HepG2 (cell line): ENCODE measurements around the gene CNGA2. TPM values are rescaled to one million over a fixed set of nuclear protein-coding genes. Genes with fewer than 3 reads are reported as not detected.

Experiments used
- ATAC-seq: fragments of 200-7000 bp; cut with Tn5 transposase; 3 replicates; pipeline ENCODE4 v1.9.1; 2020; ENCODE audit warnings: mild to moderate bottlenecking, moderate library complexity
- BruUV-seq: library from RNA; stranded (reverse); fragments of 400-500 nt; replicated peaks from 2 replicates; lab custom pipeline; 2021; lab: Mats Ljungman, UMichigan
- CTCF ChIA-PET: fragments of 300-600 bp; formaldehyde crosslinking; extraction: SDS; loops from one replicate; lab custom pipeline; 2021; ENCODE audit warnings: low total read pairs, inconsistent platforms, low intra/inter-chr PET ratio; lab: Yijun Ruan, JAX
- POLR2A ChIA-PET: fragments of 350-600 bp; sonication (Branson Sonifier 250); formaldehyde crosslinking; loops from one replicate; lab custom pipeline; 2020; ENCODE audit warnings: antibody characterized with exemption, inconsistent platforms; lab: Yijun Ruan, JAX
- DNase-seq: peaks from one replicate; pipeline ENCODE4 v3.0.0-alpha.2; 2015; ENCODE audit warnings: low spot score
- FAIRE-seq: peaks from 3 replicates; lab custom pipeline; 2011; peaks lifted over from hg19 to GRCh38; lab: Jason Lieb, UNC
- H2AFZ ChIP-seq: one replicate; pipeline ENCODE4 v1.6.1; 2011; ENCODE audit warnings: low read length, inconsistent platforms
- H3K27ac ChIP-seq: fragments of 300-600 bp; 3 replicates; pipeline ENCODE4 v1.8.0; 2011; ENCODE audit warnings: mixed run types, mild to moderate bottlenecking, mixed read lengths, low read length, inconsistent platforms; ENCODE audit not compliant: insufficient read depth; ENCODE audit errors: extremely low read length
- H3K27me3 ChIP-seq, 2 experiments: fragments of 200-600 bp in 1 of 2; 2 replicates in 1 of 2; 3 replicates in 1 of 2; pipeline versions ENCODE4 v1.6.0 to v1.8.0; 2011; ENCODE audit warnings: low read length in 2 of 2, mild to moderate bottlenecking in 2 of 2, moderate library complexity in 2 of 2, inconsistent platforms in 1 of 2; ENCODE audit not compliant: insufficient read depth in 2 of 2, control insufficient read depth in 1 of 2
- H3K36me3 ChIP-seq, 2 experiments: fragments of 200-600 bp in 1 of 2; replicated peaks in 1 of 2; 2 replicates in 1 of 2; 3 replicates in 1 of 2; pipeline versions ENCODE4 v1.5.1 to v1.8.0; 2011; ENCODE audit warnings: low read length in 2 of 2, inconsistent platforms in 1 of 2; ENCODE audit not compliant: insufficient read depth in 2 of 2, control insufficient read depth in 1 of 2
- H3K4me1 ChIP-seq: 2 replicates; pipeline ENCODE4 v1.5.1; 2012; ENCODE audit warnings: low read length, inconsistent platforms; ENCODE audit not compliant: insufficient read depth
- H3K4me2 ChIP-seq: 2 replicates; pipeline ENCODE4 v1.6.0; 2011; ENCODE audit warnings: low read depth, low read length, inconsistent platforms
- H3K4me3 ChIP-seq, 3 experiments: fragments of 200-600 bp in 1 of 3; sonication (generic), shearing (Covaris generic) in 1 of 3; replicated peaks in 1 of 3; 2 replicates each; pipeline ENCODE4 v1.5.1; 2011 to 2016; ENCODE audit warnings: low read length in 3 of 3, inconsistent platforms in 2 of 3, low read depth in 2 of 3, mild to moderate bottlenecking in 2 of 3, control low read depth in 1 of 3, mixed read lengths in 1 of 3; ENCODE audit not compliant: insufficient read depth in 1 of 3
- H3K79me2 ChIP-seq: one replicate; pipeline ENCODE4 v1.6.1; 2011; ENCODE audit warnings: low read length, inconsistent platforms; ENCODE audit not compliant: insufficient read depth
- H3K9ac ChIP-seq: 2 replicates; pipeline ENCODE4 v1.6.0; 2011; ENCODE audit warnings: mild to moderate bottlenecking, low read depth, low read length, inconsistent platforms; ENCODE audit not compliant: insufficient read depth
- H3K9me3 ChIP-seq: 2 replicates; pipeline ENCODE4 v1.5.1; 2012; ENCODE audit warnings: mild to moderate bottlenecking, low read length
- H4K20me1 ChIP-seq: 2 replicates; pipeline ENCODE4 v1.6.0; 2011; ENCODE audit warnings: inconsistent platforms, mild to moderate bottlenecking, low read length, moderate library complexity; ENCODE audit not compliant: insufficient read depth
- KMT2A ChIP-seq: sonication (generic); formaldehyde crosslinking; IDR thresholded peaks from 2 replicates; pipeline ENCODE4 v1.4.0; 2020; ENCODE audit warnings: missing genetic modification reagents
- RBFOX2 ChIP-seq: fragments of 200-400 bp; formaldehyde crosslinking; IDR thresholded peaks from 2 replicates; pipeline ENCODE4 v1.6.1; 2017; ENCODE audit warnings: low read depth, mild to moderate bottlenecking, low read length
- RFXANK ChIP-seq: IDR thresholded peaks from 2 replicates; pipeline ENCODE4 v1.6.1; 2016
- TARDBP ChIP-seq: sonication (generic); formaldehyde crosslinking; IDR thresholded peaks from 2 replicates; pipeline ENCODE4 v1.8.0; 2022; ENCODE audit warnings: mild to moderate bottlenecking, missing genetic modification reagents
- ZNF619 ChIP-seq: sonication (generic); formaldehyde crosslinking; IDR thresholded peaks from 2 replicates; pipeline ENCODE4 v1.4.0; 2020; ENCODE audit warnings: mild to moderate bottlenecking, missing genetic modification reagents
- WGBS: methylation state at CpG from one replicate; pipeline ENCODE4 v1.1.6; 2017; ENCODE audit warnings: low lambda C conversion rate; 5-methylcytosine and 5-hydroxymethylcytosine counted together
- in situ Hi-C: cut with HindIII; loops from 2 replicates; pipeline ENCODE4 v1.10.0; 2017; ENCODE audit warnings: low pct_unique_long_range_greater_than_20kb; ENCODE audit not compliant: extremely low pct_ligation_motif_present
- intact Hi-C: fragments of 100-400 bp; cut with micrococcal nuclease; formaldehyde crosslinking; loops from one replicate; pipeline ENCODE4 v1.10.0; 2022; ENCODE audit not compliant: unreplicated experiment
- polyA plus RNA-seq, 8 experiments: library from polyadenylated mRNA; depleted of rRNA in 3 of 8; stranded (reverse) in 7 of 8; unstranded in 1 of 8; fragments of >200 nt; fragmentation: Illumina TruSeq in 4 of 8; extraction: Trizol in 4 of 8; gene quantifications; 2 replicates each; pipeline versions ENCODE4 v1.2.1 to v1.2.3, GENCODE V29; 2011 to 2016; ENCODE audit warnings: low read depth in 4 of 8, missing spikeins in 1 of 8, mixed read lengths in 1 of 8; ENCODE audit not compliant: insufficient read depth in 1 of 8
- total RNA-seq, 5 experiments: library from RNA; depleted of rRNA; stranded (reverse); fragments of >200 nt; fragmentation: Illumina TruSeq; extraction: Trizol; gene quantifications; 2 replicates each; pipeline ENCODE4 v1.2.3, GENCODE V29; 2016; ENCODE audit warnings: low read depth in 1 of 5
- TF ChIP-seq, protein P1 (sequence below): sonication (generic); formaldehyde crosslinking; IDR thresholded peaks from 2 replicates; pipeline ENCODE4 v1.4.0; 2020; ENCODE audit warnings: missing genetic modification reagents, borderline replicate concordance
- TF ChIP-seq, protein P2 (sequence below): sonication (generic); formaldehyde crosslinking; IDR thresholded peaks from 2 replicates; pipeline ENCODE4 v1.4.0; 2020; ENCODE audit warnings: missing genetic modification reagents
- TF ChIP-seq, protein P3 (sequence below), 2 experiments: IDR thresholded peaks; 2 replicates each; pipeline ENCODE4 v1.6.1; 2011 to 2012; ENCODE audit warnings: low read length in 2 of 2, borderline replicate concordance in 1 of 2, low read depth in 1 of 2, mild to moderate bottlenecking in 1 of 2, moderate library complexity in 1 of 2
- TF ChIP-seq, protein P4 (sequence below): sonication (generic); formaldehyde crosslinking; IDR thresholded peaks from 2 replicates; pipeline ENCODE4 v1.8.0; 2022; ENCODE audit warnings: mild to moderate bottlenecking, missing genetic modification reagents, moderate library complexity

CNGA2 gene
- total and polyA plus RNA-seq, 2 of the 13 experiments (the other 11 are each of a cell fraction or from before 2014, with no cell fraction given): not detected

DNA sequence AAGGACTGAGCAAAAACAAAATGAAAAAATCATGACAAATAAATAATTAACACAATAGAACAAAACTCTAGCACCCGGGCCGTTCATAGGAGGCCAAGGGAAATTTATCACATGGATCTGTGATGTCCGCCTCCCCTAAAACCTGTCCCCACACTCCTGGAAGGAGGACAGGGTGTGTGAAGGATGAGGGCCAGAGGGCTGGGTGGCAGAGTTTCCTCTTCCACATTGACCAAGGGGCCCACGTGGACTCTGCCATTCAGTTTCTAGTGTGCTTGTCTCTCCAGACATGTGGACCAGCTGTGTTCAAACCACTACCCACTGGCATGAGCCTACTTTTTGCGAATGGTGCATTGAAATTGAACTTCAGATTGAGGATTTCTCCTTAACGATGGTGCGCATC lies 33.0 kb upstream of the CNGA2 start:
- no peaks in the 10 kb centered on the region for H3K9me3 ChIP-seq
- intact Hi-C loops: no loop called here
- H3K27ac ChIP-seq: no peak overlapping the region
- no peaks in the 10 kb centered on the region for H3K36me3 ChIP-seq
- H3K4me3 ChIP-seq: no peak overlapping the region
- 89% methylated on average over 4 of the region's 7 CpGs for WGBS
- no peak overlapping the region for H3K4me2 ChIP-seq
- H3K79me2 ChIP-seq: no peaks in the 10 kb centered on the region
- TF ChIP-seq, protein P1, sequence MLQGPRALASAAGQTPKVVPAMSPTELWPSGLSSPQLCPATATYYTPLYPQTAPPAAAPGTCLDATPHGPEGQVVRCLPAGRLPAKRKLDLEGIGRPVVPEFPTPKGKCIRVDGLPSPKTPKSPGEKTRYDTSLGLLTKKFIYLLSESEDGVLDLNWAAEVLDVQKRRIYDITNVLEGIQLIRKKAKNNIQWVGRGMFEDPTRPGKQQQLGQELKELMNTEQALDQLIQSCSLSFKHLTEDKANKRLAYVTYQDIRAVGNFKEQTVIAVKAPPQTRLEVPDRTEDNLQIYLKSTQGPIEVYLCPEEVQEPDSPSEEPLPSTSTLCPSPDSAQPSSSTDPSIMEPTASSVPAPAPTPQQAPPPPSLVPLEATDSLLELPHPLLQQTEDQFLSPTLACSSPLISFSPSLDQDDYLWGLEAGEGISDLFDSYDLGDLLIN: no peak
- TF ChIP-seq, protein P2, sequence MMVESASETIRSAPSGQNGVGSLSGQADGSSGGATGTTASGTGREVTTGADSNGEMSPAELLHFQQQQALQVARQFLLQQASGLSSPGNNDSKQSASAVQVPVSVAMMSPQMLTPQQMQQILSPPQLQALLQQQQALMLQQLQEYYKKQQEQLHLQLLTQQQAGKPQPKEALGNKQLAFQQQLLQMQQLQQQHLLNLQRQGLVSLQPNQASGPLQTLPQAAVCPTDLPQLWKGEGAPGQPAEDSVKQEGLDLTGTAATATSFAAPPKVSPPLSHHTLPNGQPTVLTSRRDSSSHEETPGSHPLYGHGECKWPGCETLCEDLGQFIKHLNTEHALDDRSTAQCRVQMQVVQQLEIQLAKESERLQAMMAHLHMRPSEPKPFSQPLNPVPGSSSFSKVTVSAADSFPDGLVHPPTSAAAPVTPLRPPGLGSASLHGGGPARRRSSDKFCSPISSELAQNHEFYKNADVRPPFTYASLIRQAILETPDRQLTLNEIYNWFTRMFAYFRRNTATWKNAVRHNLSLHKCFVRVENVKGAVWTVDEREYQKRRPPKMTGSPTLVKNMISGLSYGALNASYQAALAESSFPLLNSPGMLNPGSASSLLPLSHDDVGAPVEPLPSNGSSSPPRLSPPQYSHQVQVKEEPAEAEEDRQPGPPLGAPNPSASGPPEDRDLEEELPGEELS (CRISPR knock-in tag): no peak
- no peak for TF ChIP-seq TARDBP (CRISPR knock-in tag)
- ChIA-PET POLR2A (no interaction called here), CTCF (no interaction called here)
- BruUV-seq: no TSS peak
- no peak for ATAC-seq
- no peak overlapping the region for H2AFZ ChIP-seq
- H3K27me3 ChIP-seq: no peaks in the 10 kb centered on the region; a peak in 1 of 5 replicates
- DNase-seq: no peak
- H4K20me1 ChIP-seq: no peaks in the 10 kb centered on the region
- H3K9ac ChIP-seq: no peak overlapping the region
- FAIRE-seq: no peak
- H3K4me1 ChIP-seq: no peaks in the 10 kb centered on the region
- in situ Hi-C loops: no loop called here

DNA sequence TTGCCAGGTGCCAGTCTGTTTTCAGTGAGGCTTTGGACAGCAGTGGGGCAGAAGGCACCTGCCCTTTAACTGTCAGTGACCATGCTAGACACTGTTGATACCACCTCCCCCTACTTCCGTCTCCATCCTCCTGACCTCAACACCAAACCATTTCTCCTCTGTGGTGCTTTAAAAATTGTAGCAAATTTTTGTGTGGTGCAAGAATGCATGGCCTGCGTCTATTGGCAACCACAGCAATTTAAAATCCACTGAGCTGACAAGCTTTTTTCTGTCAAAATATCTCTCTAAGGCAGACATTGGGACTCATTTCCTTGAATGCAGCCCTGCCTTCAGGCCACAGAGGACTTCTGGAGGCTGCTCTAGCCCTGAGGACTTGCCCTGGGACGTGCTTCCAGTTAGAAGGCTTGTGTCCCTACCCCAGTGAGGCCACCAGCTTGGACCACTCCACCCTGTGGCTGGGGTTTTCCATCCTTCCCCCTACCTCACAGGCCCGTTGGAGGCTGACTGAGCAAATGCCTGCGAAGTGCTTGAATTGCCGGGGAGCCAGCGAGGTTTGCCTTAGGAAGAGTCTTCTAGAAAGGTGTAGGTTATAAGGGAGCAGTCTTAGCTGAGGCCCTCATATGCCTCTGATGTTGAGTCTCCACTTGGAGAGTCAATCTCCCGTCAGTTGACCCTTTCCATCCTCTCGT lies 32.4 kb upstream of the CNGA2 start:
- intact Hi-C loops: no loop called here
- BruUV-seq: no TSS peak
- ATAC-seq: no peak
- H3K79me2 ChIP-seq: no peaks in the 10 kb centered on the region
- H3K9ac ChIP-seq: no peak overlapping the region
- H3K36me3 ChIP-seq: no peaks in the 10 kb centered on the region
- H3K27ac ChIP-seq: no peak overlapping the region
- H3K27me3 ChIP-seq: no peaks in the 10 kb centered on the region; a peak in 1 of 5 replicates
- H3K4me2 ChIP-seq: no peak overlapping the region
- H3K4me1 ChIP-seq: no peaks in the 10 kb centered on the region
- ChIA-PET CTCF (no interaction called here), POLR2A (no interaction called here)
- in situ Hi-C loops: no loop called here
- no peaks in the 10 kb centered on the region for H4K20me1 ChIP-seq
- no peak overlapping the region for H3K4me3 ChIP-seq
- no peaks in the 10 kb centered on the region for H3K9me3 ChIP-seq
- FAIRE-seq: no peak
- no peak for DNase-seq
- WGBS: 13% methylated on average over 3 of the region's 9 CpGs
- H2AFZ ChIP-seq: no peak overlapping the region
- TF ChIP-seq RBFOX2 (no peak), RFXANK (CRISPR knock-in tag) (no peak), ZNF619 (CRISPR knock-in tag) (no peak), KMT2A (CRISPR knock-in tag) (no peak)
- TF ChIP-seq, protein P3, sequence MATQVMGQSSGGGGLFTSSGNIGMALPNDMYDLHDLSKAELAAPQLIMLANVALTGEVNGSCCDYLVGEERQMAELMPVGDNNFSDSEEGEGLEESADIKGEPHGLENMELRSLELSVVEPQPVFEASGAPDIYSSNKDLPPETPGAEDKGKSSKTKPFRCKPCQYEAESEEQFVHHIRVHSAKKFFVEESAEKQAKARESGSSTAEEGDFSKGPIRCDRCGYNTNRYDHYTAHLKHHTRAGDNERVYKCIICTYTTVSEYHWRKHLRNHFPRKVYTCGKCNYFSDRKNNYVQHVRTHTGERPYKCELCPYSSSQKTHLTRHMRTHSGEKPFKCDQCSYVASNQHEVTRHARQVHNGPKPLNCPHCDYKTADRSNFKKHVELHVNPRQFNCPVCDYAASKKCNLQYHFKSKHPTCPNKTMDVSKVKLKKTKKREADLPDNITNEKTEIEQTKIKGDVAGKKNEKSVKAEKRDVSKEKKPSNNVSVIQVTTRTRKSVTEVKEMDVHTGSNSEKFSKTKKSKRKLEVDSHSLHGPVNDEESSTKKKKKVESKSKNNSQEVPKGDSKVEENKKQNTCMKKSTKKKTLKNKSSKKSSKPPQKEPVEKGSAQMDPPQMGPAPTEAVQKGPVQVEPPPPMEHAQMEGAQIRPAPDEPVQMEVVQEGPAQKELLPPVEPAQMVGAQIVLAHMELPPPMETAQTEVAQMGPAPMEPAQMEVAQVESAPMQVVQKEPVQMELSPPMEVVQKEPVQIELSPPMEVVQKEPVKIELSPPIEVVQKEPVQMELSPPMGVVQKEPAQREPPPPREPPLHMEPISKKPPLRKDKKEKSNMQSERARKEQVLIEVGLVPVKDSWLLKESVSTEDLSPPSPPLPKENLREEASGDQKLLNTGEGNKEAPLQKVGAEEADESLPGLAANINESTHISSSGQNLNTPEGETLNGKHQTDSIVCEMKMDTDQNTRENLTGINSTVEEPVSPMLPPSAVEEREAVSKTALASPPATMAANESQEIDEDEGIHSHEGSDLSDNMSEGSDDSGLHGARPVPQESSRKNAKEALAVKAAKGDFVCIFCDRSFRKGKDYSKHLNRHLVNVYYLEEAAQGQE (IDR thresholded peaks at IDR 0.05; ENCODE audit: borderline replicate concordance in 1 of 2, low read depth in 1 of 2, low read length in 2 of 2): no peak
- TF ChIP-seq, protein P4, sequence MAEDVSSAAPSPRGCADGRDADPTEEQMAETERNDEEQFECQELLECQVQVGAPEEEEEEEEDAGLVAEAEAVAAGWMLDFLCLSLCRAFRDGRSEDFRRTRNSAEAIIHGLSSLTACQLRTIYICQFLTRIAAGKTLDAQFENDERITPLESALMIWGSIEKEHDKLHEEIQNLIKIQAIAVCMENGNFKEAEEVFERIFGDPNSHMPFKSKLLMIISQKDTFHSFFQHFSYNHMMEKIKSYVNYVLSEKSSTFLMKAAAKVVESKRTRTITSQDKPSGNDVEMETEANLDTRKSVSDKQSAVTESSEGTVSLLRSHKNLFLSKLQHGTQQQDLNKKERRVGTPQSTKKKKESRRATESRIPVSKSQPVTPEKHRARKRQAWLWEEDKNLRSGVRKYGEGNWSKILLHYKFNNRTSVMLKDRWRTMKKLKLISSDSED (CRISPR knock-in tag): no peak
